ENCODE data around the gene TMEM135. TPM values are rescaled to one million over a fixed set of nuclear protein-coding genes. Genes with fewer than 3 reads are reported as not detected.

TMEM135 gene
- total RNA-seq, 1 experiment from 2014 or later, result 95.2 TPM

DNA sequence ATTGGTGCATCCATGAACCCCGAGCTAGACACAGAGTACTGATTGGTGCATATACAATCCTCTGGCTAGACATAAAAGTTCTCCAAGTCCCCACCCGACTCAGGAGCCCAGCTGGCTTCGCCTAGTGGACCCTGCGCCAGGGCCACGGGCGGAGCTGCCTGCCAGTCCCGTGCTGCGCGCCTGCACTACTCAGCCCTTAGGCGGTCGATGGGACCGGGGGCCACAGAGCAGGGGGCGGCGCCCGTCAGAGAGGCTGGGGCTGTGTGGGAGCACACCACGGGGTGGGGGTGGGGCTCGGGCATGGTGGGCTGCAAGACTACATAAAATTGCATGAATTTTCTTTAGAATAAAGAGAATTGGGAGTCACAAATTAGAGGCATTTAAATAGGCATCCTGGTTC is 248.6 kb downstream of the TMEM135 start:
- H3K4me1 ChIP-seq, result no peaks in the 10 kb centered on the region
- TF ChIP-seq, protein P1, sequence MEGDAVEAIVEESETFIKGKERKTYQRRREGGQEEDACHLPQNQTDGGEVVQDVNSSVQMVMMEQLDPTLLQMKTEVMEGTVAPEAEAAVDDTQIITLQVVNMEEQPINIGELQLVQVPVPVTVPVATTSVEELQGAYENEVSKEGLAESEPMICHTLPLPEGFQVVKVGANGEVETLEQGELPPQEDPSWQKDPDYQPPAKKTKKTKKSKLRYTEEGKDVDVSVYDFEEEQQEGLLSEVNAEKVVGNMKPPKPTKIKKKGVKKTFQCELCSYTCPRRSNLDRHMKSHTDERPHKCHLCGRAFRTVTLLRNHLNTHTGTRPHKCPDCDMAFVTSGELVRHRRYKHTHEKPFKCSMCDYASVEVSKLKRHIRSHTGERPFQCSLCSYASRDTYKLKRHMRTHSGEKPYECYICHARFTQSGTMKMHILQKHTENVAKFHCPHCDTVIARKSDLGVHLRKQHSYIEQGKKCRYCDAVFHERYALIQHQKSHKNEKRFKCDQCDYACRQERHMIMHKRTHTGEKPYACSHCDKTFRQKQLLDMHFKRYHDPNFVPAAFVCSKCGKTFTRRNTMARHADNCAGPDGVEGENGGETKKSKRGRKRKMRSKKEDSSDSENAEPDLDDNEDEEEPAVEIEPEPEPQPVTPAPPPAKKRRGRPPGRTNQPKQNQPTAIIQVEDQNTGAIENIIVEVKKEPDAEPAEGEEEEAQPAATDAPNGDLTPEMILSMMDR (IDR thresholded peaks at IDR 0.05; ENCODE audit: insufficient read depth in 1 of 2, low read depth in 1 of 2, low read length in 1 of 2, severe bottlenecking in 1 of 2, unreplicated experiment in 1 of 2), result no peak
- BruUV-seq (replicated peaks), result no TSS peak
- POLR2A ChIA-PET, result no interaction called here
- Mint-ChIP-seq H3K27ac (ENCODE audit: unreplicated experiment) (no peak overlapping the region), H3K36me3 (ENCODE audit: insufficient read depth, unreplicated experiment) (peaks cover 12% of the 10 kb centered on the region), H3K4me3 (ENCODE audit: unreplicated experiment) (no peak overlapping the region), H3K9me3 (ENCODE audit: unreplicated experiment) (no peaks in the 10 kb centered on the region), H3K4me1 (ENCODE audit: low read depth, unreplicated experiment) (no peaks in the 10 kb centered on the region), H3K27me3 (ENCODE audit: insufficient read depth, unreplicated experiment) (no peaks in the 10 kb centered on the region)
- DNase-seq, result no peak
- no peak overlapping the region for H3K4me3 ChIP-seq (ENCODE audit: low read depth, low read length)
- intact Hi-C loops (cut with micrococcal nuclease; ENCODE audit: unreplicated experiment), result no loop called here
- no peaks in the 10 kb centered on the region for H3K27me3 ChIP-seq (replicated peaks; ENCODE audit: control insufficient read depth, insufficient read depth, low read length)
- no peaks in the 10 kb centered on the region for H3K36me3 ChIP-seq (ENCODE audit: control insufficient read depth, insufficient read depth, low read length)
- H3K9me3 ChIP-seq, result 0 out of 2 replicates have a peak, but pooled peaks cover 7% of the 10 kb centered on the region
- CTCF ChIA-PET, result interaction anchor here (1.5 to 1.6 kb wide), 2 partner anchors 10 to 347 kb away, joined by 3 to 4 read pairs; no protein-coding TSS in a partner anchor

DNA sequence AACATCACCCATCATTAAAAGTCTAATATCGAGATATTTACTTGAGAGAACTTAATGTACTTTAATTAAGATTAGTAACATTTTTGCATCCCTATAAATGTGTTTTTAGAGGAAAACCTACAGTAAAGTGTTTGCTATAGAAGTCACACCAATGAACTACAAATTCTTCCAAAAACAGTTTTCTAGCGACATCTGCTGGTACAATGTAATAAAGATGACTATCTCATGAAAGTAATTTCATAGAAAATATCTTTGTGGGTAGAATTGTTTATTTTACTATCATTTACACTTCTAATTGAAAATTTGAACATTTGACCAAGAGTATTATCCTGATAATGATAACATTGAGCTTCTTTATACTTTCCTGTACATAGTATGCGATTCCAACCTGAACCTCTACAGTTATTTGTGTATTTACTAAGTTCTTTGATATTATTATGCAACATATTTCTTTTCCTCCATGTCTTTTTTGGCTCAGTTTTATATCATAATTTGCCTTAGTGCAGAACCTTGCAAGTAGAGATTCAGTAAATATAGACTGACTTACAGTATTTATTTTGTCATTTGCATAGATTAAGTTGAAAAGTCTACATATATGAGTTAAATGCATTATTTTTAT is 252.7 kb downstream of the TMEM135 start:
- intact Hi-C loops (cut with micrococcal nuclease; ENCODE audit: unreplicated experiment), result loop anchor here (1.0 to 5.0 kb wide), 8 partner anchors 193 to 420 kb away; partner anchors contain the start of gene TMEM135
- no peaks in the 10 kb centered on the region for H3K27me3 ChIP-seq (replicated peaks; ENCODE audit: control insufficient read depth, insufficient read depth, low read length)
- Mint-ChIP-seq H3K4me3 (ENCODE audit: unreplicated experiment) (no peak overlapping the region), H3K27me3 (ENCODE audit: insufficient read depth, unreplicated experiment) (no peaks in the 10 kb centered on the region), H3K36me3 (ENCODE audit: insufficient read depth, unreplicated experiment) (peaks cover 11% of the 10 kb centered on the region), H3K27ac (ENCODE audit: unreplicated experiment) (no peak overlapping the region), H3K9me3 (ENCODE audit: unreplicated experiment) (no peaks in the 10 kb centered on the region), H3K4me1 (ENCODE audit: low read depth, unreplicated experiment) (peaks cover 5% of the 10 kb centered on the region)
- H3K9me3 ChIP-seq, result 0 out of 2 replicates have a peak, but pooled peaks cover 7% of the 10 kb centered on the region
- no peaks in the 10 kb centered on the region for H3K4me1 ChIP-seq
- H3K36me3 ChIP-seq (ENCODE audit: control insufficient read depth, insufficient read depth, low read length), result no peaks in the 10 kb centered on the region
- DNase-seq, result peak in 1 of 2 experiments; percentile 76
- TF ChIP-seq, protein P1 (IDR thresholded peaks at IDR 0.05; ENCODE audit: insufficient read depth in 1 of 2, low read depth in 1 of 2, low read length in 1 of 2, severe bottlenecking in 1 of 2, unreplicated experiment in 1 of 2), result peak; percentile 78 to 84
- BruUV-seq (replicated peaks), result no TSS peak
- ChIA-PET CTCF (interaction anchor here (1.1 to 1.3 kb wide), 2 partner anchors 351 to 352 kb away, joined by 3 to 10 read pairs; no protein-coding TSS in a partner anchor), POLR2A (no interaction called here)
- H3K4me3 ChIP-seq (ENCODE audit: low read depth, low read length), result no peak overlapping the region

DNA sequence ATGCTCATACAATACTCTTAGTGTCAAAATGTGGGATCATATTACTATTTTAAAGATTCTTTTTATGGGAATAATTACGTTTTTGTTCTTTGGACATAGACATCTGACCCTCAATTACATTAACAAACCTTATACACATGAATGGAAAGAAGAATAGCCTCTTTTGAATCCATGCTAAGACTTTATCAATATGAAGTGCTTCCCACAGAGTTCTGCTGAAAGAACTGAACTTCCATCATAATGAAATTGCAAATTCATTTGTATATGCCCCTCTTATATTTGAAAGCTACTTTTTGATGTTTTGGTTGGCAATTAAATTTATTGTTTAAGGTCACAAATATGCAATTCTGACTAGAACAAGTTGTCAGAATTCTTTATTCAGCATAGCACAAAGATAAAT is 254.9 kb downstream of the TMEM135 start:
- H3K27me3 ChIP-seq (replicated peaks; ENCODE audit: control insufficient read depth, insufficient read depth, low read length), result no peaks in the 10 kb centered on the region
- DNase-seq, result no peak
- no peaks in the 10 kb centered on the region for H3K36me3 ChIP-seq (ENCODE audit: control insufficient read depth, insufficient read depth, low read length)
- TF ChIP-seq, protein P1 (IDR thresholded peaks at IDR 0.05; ENCODE audit: insufficient read depth in 1 of 2, low read depth in 1 of 2, low read length in 1 of 2, severe bottlenecking in 1 of 2, unreplicated experiment in 1 of 2), result no peak
- BruUV-seq (replicated peaks), result no TSS peak
- ChIA-PET POLR2A (no interaction called here), CTCF (interaction anchor here (0.6 kb wide), 1 partner anchor 358 kb away, joined by 3 read pairs; no protein-coding TSS in a partner anchor)
- H3K9me3 ChIP-seq, result 0 out of 2 replicates have a peak, but pooled peaks cover 5% of the 10 kb centered on the region
- intact Hi-C loops (cut with micrococcal nuclease; ENCODE audit: unreplicated experiment), result loop anchor here (5.0 kb wide), 1 partner anchor 255 kb away; the partner anchor contains the start of gene TMEM135
- H3K4me1 ChIP-seq, result no peaks in the 10 kb centered on the region
- Mint-ChIP-seq H3K9me3 (ENCODE audit: unreplicated experiment) (no peaks in the 10 kb centered on the region), H3K4me3 (ENCODE audit: unreplicated experiment) (no peak overlapping the region), H3K27ac (ENCODE audit: unreplicated experiment) (no peak overlapping the region), H3K27me3 (ENCODE audit: insufficient read depth, unreplicated experiment) (no peaks in the 10 kb centered on the region), H3K36me3 (ENCODE audit: insufficient read depth, unreplicated experiment) (no peaks in the 10 kb centered on the region), H3K4me1 (ENCODE audit: low read depth, unreplicated experiment) (peaks cover 14% of the 10 kb centered on the region)
- H3K4me3 ChIP-seq (ENCODE audit: low read depth, low read length), result no peak overlapping the region
